ENCODE measurements around the gene KRTAP10-4.

Gene KRTAP10-4

DNA sequence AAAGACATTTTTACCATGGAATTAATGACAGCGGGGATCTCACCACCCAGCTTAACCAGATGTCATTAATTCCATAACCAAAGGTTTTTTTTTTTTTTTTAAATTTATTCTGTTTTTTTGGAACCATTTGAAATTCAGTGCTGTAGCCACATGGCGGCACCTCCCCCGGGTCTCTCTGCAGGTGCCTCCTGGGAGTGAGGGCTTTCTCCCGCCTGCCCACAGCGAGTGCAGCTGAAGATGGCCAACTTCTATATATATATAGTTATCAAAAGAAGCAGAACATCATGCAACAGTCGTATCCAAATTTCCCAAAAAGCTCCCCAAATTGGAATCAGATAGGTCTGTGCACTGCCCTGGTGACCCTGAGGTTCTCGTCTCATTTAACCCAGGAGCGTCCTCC lies 41.9 kb downstream of the KRTAP10-4 start:
- H3K27ac ChIP-seq, result no peak overlapping the region
- ChIA-PET POLR2A (ENCODE audit: low non-redundant PET) (no interaction called here), CTCF (interaction anchor here (0.6 kb wide), 1 partner anchor 32 kb away, joined by 3 read pairs; no protein-coding TSS in a partner anchor)
- TF ChIP-seq, protein P1, sequence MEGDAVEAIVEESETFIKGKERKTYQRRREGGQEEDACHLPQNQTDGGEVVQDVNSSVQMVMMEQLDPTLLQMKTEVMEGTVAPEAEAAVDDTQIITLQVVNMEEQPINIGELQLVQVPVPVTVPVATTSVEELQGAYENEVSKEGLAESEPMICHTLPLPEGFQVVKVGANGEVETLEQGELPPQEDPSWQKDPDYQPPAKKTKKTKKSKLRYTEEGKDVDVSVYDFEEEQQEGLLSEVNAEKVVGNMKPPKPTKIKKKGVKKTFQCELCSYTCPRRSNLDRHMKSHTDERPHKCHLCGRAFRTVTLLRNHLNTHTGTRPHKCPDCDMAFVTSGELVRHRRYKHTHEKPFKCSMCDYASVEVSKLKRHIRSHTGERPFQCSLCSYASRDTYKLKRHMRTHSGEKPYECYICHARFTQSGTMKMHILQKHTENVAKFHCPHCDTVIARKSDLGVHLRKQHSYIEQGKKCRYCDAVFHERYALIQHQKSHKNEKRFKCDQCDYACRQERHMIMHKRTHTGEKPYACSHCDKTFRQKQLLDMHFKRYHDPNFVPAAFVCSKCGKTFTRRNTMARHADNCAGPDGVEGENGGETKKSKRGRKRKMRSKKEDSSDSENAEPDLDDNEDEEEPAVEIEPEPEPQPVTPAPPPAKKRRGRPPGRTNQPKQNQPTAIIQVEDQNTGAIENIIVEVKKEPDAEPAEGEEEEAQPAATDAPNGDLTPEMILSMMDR (conservative IDR thresholded peaks at IDR 0.05; ENCODE audit: low read depth), result no peak
- DNase-seq (ENCODE audit: low spot score), result no peak

DNA sequence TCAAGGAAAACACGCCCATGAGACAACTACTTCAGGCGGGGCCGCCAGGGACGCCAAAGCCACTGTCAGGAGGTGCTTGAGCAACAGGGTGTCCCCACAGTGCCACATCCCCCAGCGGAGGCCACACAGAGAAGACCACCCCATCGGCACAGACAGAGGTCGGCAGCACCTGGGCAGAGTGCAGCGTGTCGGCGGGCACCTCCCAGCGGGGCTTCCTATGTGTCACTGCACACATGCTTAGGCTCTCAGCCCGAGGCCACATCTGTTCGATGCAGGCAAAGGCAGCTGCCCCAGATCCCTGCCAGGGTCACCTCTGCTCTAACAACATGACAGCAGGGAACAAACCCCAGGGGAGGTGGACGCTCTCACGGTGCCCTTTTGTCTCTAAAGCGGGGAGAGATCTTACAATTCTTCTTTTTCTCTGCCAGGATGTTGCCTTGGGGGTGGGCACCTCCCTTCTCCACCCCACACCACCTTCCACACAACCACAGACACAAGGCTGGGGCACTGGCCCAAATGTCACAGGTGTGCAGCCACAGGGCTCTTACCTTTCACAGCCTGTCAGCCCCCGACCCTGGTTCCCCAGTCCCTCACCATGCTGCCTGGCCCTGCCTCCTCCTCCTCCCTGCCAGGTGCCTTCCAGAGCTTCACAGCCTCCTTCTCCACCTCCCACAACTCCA lies 42.5 kb downstream of the KRTAP10-4 start:
- H3K27ac ChIP-seq, result no peak overlapping the region
- ChIA-PET POLR2A (ENCODE audit: low non-redundant PET) (no interaction called here), CTCF (interaction anchor here (0.6 kb wide), 1 partner anchor 33 kb away, joined by 3 read pairs; no protein-coding TSS in a partner anchor)
- TF ChIP-seq, protein P1 (conservative IDR thresholded peaks at IDR 0.05; ENCODE audit: low read depth), result no peak
- DNase-seq (ENCODE audit: low spot score), result no peak

DNA sequence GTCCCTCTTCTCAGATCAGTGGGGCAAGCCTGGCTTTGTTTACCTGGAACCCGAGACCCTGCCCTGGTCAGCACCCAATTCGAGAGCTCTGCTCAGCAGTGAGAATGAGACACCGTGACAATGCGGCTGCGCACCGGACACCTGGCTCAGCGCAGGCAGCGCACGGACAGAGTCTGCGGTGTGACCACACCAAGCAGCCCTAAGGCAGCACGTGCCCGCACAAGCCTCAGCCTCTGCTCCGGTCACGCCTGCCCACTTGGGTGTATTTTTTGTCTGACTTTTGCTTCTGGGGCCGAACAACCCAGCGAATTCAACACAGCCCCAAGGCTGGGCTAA lies 43.0 kb downstream of the KRTAP10-4 start:
- POLR2A ChIA-PET (ENCODE audit: low non-redundant PET), result no interaction called here
- TF ChIP-seq, protein P1 (conservative IDR thresholded peaks at IDR 0.05; ENCODE audit: low read depth), result no peak
- CTCF ChIA-PET, result no interaction called here
- no peak overlapping the region for H3K27ac ChIP-seq
- DNase-seq (ENCODE audit: low spot score), result peak; percentile 9

DNA sequence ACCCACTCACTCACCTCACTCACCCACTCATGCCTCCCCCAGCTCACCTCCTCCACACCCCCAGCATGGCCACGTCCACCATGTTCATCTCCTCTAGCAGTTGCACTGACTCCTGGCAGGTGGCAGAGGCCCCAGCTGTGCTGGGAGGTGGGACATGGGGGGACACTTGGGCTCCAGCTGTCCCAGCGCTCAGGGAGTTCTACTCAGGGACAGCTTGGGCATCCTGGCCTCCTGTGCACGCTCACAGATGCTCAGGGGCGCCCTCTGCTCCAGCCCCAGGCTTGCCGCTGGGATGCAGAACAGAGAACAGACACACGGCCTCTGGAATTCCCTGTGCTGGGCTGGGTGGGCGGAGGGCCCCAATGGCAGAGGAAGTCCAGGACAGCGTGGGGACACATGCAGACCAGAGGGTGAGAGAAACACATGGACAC lies 43.6 kb downstream of the KRTAP10-4 start:
- DNase-seq (ENCODE audit: low spot score), result no peak
- ChIA-PET POLR2A (ENCODE audit: low non-redundant PET) (no interaction called here), CTCF (interaction anchor here (0.6 to 0.7 kb wide), 2 partner anchors 26 to 908 kb away, joined by 3 to 7 read pairs; no protein-coding TSS in a partner anchor)
- TF ChIP-seq, protein P1 (conservative IDR thresholded peaks at IDR 0.05; ENCODE audit: low read depth), result no peak
- H3K27ac ChIP-seq, result no peak overlapping the region

DNA sequence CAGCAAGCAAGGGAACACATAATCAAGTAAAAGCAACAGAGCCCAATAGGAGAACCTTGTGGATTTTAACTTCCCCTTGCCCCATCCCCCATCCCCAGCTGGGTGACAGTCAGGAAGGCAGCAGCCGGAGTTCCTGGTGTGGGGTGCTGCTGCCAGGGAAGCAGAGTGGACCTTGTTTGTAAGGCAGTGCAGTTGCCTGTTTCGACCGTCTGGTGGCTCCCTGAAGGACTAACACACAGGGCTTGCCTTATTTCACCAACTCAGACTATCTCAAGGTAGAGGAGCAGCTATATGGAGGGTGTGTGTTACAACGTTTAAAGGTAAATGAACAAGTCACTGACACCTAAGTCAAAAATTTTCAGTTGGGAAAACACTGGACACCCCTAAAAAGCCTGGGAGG lies 45.0 kb downstream of the KRTAP10-4 start:
- H3K27ac ChIP-seq, result no peak overlapping the region
- DNase-seq (ENCODE audit: low spot score), result no peak
- CTCF ChIA-PET, result interaction anchor here (0.6 to 1.0 kb wide), 2 partner anchors 21 to 175 kb away, joined by 4 to 10 read pairs; no protein-coding TSS in a partner anchor
- POLR2A ChIA-PET (ENCODE audit: low non-redundant PET), result no interaction called here
- TF ChIP-seq, protein P1 (conservative IDR thresholded peaks at IDR 0.05; ENCODE audit: low read depth), result no peak

DNA sequence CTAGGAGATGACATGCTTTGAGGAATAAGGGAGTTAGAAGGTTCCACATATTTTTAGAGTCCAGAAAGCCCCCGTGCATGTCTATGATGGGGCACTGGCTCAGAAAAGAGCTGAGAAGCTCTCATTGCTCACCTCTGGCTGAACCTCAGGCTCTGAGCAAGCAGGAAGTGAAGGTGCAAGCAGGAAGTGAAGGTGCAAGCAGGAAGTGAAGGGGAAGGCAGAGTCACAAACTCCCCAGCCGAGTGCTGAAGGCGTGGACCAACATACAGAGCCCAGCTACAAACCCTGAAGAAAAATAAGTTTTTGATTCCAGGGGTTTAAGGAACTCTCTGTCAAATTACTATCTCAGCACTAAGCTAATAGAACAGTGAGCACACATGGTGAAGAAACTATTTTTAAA lies 45.4 kb downstream of the KRTAP10-4 start:
- no peak overlapping the region for H3K27ac ChIP-seq
- TF ChIP-seq, protein P1 (conservative IDR thresholded peaks at IDR 0.05; ENCODE audit: low read depth), result no peak
- POLR2A ChIA-PET (ENCODE audit: low non-redundant PET), result no interaction called here
- CTCF ChIA-PET, result interaction anchor here (1.0 kb wide), 1 partner anchor 174 kb away, joined by 4 read pairs; no protein-coding TSS in a partner anchor
- no peak for DNase-seq (ENCODE audit: low spot score)
